HG03469 (cell line): ENCODE results near the gene EPB41L4B.
A peak's percentile ranks its signal among the peaks of the same experiment; 100 is the strongest.
"Not testable (repeated sequence)": the region's sequence is repeated elsewhere in the genome, so short reads cannot be mapped to it uniquely, and the experiment has no call there.

Experiments used
- ATAC-seq: cut with Tn5 transposase; IDR thresholded peaks from one replicate; pipeline ENCODE4 v1.9.1; 2021; ENCODE audit warnings: mild to moderate bottlenecking, moderate library complexity, moderate number of reproducible peaks; ENCODE audit not compliant: unreplicated experiment

EPB41L4B gene

DNA sequence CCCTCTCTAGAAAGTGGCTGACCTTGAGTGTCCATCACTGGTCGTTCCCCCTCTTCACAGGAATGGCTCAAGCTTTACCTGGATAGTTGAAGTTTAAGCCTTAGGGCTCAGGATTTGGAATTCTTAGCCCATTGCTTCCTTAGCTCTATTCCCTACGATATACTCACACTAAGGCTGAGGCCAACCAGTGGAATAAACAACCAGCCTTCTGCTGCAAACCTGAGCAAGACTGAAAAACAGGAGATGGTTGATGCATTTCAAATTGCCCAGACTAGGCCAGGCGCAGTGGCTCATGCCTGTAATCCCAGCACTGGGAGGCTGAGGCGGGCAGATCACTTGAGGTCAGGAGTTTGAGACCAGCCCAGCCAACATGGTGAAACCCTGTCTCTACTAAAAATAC is 194.2 kb downstream of the EPB41L4B start:
- not testable (repeated sequence) for ATAC-seq

DNA sequence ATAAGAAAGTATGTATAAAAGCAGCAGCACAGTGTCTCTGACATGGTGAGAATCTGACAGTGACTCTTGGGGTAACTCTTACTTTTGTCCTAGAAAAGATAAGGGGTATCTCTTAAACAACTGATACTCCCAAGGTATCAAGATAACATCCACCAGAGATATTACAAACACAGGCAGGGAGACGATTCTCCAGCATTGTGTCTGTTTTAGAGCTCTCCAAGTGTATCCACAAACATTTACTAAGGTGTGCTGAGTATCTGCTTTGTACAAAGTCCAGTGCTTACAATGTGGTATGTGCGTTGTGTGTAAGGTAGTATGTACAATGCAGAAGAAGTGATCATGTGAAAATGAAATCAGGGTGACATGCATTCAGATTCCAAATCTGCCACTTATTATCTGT is 196.7 kb downstream of the EPB41L4B start:
- ATAC-seq, result no peak

DNA sequence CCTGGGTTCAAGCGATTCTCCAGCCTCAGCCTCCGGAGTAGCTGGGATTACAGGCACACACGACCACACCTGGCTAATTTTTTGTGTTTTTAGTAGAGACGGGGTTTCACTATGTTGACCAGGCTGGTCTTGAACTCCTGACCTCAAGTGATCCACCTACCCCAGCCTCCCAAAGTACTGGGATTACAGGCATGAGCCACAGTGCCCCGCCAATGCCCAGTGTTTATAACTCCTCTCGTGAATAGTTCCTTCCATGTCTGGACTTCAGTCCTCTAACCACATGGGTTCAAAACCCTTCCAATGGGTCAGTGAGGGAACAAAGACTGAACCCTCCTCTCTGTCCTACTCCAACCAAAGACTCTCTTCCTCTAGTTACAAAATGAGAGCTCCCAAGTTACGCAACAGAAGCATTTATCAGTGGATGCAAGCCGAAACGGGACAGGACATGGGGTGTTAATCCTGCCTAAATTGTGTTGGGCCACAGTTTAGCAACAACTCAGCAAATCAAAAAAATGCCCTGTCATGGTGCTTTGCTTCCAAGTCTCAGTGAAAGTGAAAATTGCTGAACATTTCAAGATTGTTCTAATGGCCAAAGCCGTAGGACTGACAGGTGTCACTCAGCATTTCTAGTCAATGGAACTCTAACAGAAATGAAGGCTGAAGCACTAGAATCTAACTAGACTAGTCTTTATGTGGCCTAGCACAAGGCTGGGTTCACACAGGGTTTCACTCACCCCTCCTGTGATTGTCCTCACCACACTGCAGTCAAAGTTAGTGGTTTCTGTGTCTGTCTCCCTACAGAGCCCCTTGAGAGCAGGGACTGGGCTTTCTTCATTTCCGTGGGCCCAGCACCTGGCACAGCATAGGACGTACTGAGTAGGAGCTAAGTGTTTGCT is 197.9 kb downstream of the EPB41L4B start:
- ATAC-seq, result peak; percentile 37
